ENCODE measurements around the gene C10orf62. TPM values are rescaled to one million over a fixed set of nuclear protein-coding genes. Genes with fewer than 3 reads are reported as not detected.

Gene C10orf62
- total RNA-seq, 1 experiment from 2014 or later: not detected

- Histone ChIP-seq H3K27ac (ENCODE audit: low read length) (peak overlapping the region; percentile 83), H3K4me1 (ENCODE audit: control insufficient read depth, insufficient read depth, low read length) (peaks cover 56% of the 10 kb centered on the region), H3K27me3 (ENCODE audit: control insufficient read depth, insufficient read depth, low read length) (no peaks in the 10 kb centered on the region), H3K4me3 (ENCODE audit: low read depth in 2 of 2, low read length in 2 of 2) (no peak overlapping the region), H3K9me3 (ENCODE audit: control insufficient read depth, insufficient read depth, low read depth, low read length) (no peaks in the 10 kb centered on the region), H3K36me3 (ENCODE audit: control insufficient read depth, insufficient read depth, low read length) (no peaks in the 10 kb centered on the region)
- no peak for TF ChIP-seq REST (IDR thresholded peaks at IDR 0.05; ENCODE audit: insufficient read depth in 1 of 2, low read depth in 2 of 2, low read length in 1 of 2)
- no peak for TF ChIP-seq CTCF (IDR thresholded peaks at IDR 0.05)
- no peak for TF ChIP-seq POLR2AphosphoS5 (IDR thresholded peaks at IDR 0.05; ENCODE audit: low read depth, low read length)
- TF ChIP-seq SIN3A (IDR thresholded peaks at IDR 0.05; ENCODE audit: borderline replicate concordance, insufficient read depth, low read depth, low read length): no peak
- TF ChIP-seq TCF7L2 (IDR thresholded peaks at IDR 0.05; ENCODE audit: low read depth, low read length): no peak
- no peak for DNase-seq (ENCODE audit: low read depth, low spot score)
- ChIA-PET POLR2A (no interaction called here), CTCF (interaction anchor here (0.5 to 2.4 kb wide), 4 partner anchors 10 to 41 kb away, joined by 3 to 23 read pairs (median 6); partner anchors contain the start of gene HOGA1)
- intact Hi-C loops (cut with micrococcal nuclease; ENCODE audit: unreplicated experiment) (no loop called here), in situ Hi-C loops (cut with HindIII; ENCODE audit: low pct_unique_long_range_greater_than_20kb, low sequenced_read_pairs) (no loop called here)
- no TSS peak for BruUV-seq (replicated peaks)
- no peak for ATAC-seq
Measured at GRCh38 chr10:97570789-97571471, 18.6 kb upstream of the C10orf62 start.

- intact Hi-C loops (cut with micrococcal nuclease; ENCODE audit: unreplicated experiment) (loop anchor here (2.0 kb wide), 1 partner anchor 41 kb away; no protein-coding TSS in a partner anchor), in situ Hi-C loops (cut with HindIII; ENCODE audit: low pct_unique_long_range_greater_than_20kb, low sequenced_read_pairs) (no loop called here)
- TF ChIP-seq SIN3A (IDR thresholded peaks at IDR 0.05; ENCODE audit: borderline replicate concordance, insufficient read depth, low read depth, low read length) (no peak), CTCF (IDR thresholded peaks at IDR 0.05) (no peak), TCF7L2 (IDR thresholded peaks at IDR 0.05; ENCODE audit: low read depth, low read length) (no peak), REST (IDR thresholded peaks at IDR 0.05; ENCODE audit: insufficient read depth in 1 of 2, low read depth in 2 of 2, low read length in 1 of 2) (no peak), POLR2AphosphoS5 (IDR thresholded peaks at IDR 0.05; ENCODE audit: low read depth, low read length) (no peak)
- H3K36me3 ChIP-seq (ENCODE audit: control insufficient read depth, insufficient read depth, low read length): no peaks in the 10 kb centered on the region
- H3K4me1 ChIP-seq (ENCODE audit: control insufficient read depth, insufficient read depth, low read length): peaks cover 55% of the 10 kb centered on the region
- H3K27me3 ChIP-seq (ENCODE audit: control insufficient read depth, insufficient read depth, low read length): no peaks in the 10 kb centered on the region
- ATAC-seq: peak; percentile 6
- H3K9me3 ChIP-seq (ENCODE audit: control insufficient read depth, insufficient read depth, low read depth, low read length): no peaks in the 10 kb centered on the region
- POLR2A ChIA-PET: no interaction called here
- peak overlapping the region; percentile 83 for H3K27ac ChIP-seq (ENCODE audit: low read length)
- CTCF ChIA-PET: interaction anchor here (0.5 to 2.4 kb wide), 7 partner anchors 9 to 41 kb away, joined by 3 to 23 read pairs (median 5); partner anchors contain the start of gene HOGA1
- no peak for DNase-seq (ENCODE audit: low read depth, low spot score)
- H3K4me3 ChIP-seq (ENCODE audit: low read depth in 2 of 2, low read length in 2 of 2): no peak overlapping the region
- no TSS peak for BruUV-seq (replicated peaks)
Measured at GRCh38 chr10:97571622-97572021, 17.9 kb upstream of the C10orf62 start.
